ENCODE data around the gene VGLL1.

Gene VGLL1

GRCh38 chrX:136555694-136556093 lies 23.7 kb downstream of the VGLL1 start:
- DNase-seq = no peak

- DNase-seq = no peak
These were observed 40.0 kb downstream of the VGLL1 start for GRCh38 chrX:136572030-136572429.

GRCh38 chrX:136574548-136574947 lies 42.5 kb downstream of the VGLL1 start:
- no peak for DNase-seq

- DNase-seq = peak; percentile 48 to 49
These were observed 45.5 kb downstream of the VGLL1 start for GRCh38 chrX:136577552-136577951.

GRCh38 chrX:136580316-136580715 lies 48.3 kb downstream of the VGLL1 start:
- DNase-seq = no peak

GRCh38 chrX:136582624-136583023 lies 50.6 kb downstream of the VGLL1 start:
- no peak for DNase-seq

- no peak for DNase-seq
These were observed 52.5 kb downstream of the VGLL1 start for GRCh38 chrX:136584545-136584944.

GRCh38 chrX:136585262-136585661 lies 53.2 kb downstream of the VGLL1 start:
- no peak for DNase-seq

- DNase-seq = no peak
These were observed 53.9 kb downstream of the VGLL1 start for GRCh38 chrX:136585960-136586359.

- no peak for DNase-seq
These were observed 54.4 kb downstream of the VGLL1 start for GRCh38 chrX:136586386-136586785.

- DNase-seq = no peak
These were observed 55.5 kb downstream of the VGLL1 start for GRCh38 chrX:136587532-136587931.

- DNase-seq = no peak
These were observed 56.0 kb downstream of the VGLL1 start for GRCh38 chrX:136588036-136588435.

- no peak for DNase-seq
These were observed 58.0 kb downstream of the VGLL1 start for GRCh38 chrX:136589966-136590365.

GRCh38 chrX:136597356-136597755 lies 65.3 kb downstream of the VGLL1 start:
- DNase-seq = no peak

GRCh38 chrX:136597954-136598353 lies 65.9 kb downstream of the VGLL1 start:
- no peak for DNase-seq

- DNase-seq = no peak
These were observed 66.6 kb downstream of the VGLL1 start for GRCh38 chrX:136598631-136599030.

GRCh38 chrX:136600059-136600458 lies 68.0 kb downstream of the VGLL1 start:
- DNase-seq = no peak
